IMR-90 (cell line): ENCODE results near the gene CPB2. TPM values are rescaled to one million over a fixed set of nuclear protein-coding genes. Genes with fewer than 3 reads are reported as not detected.

ENCODE experiments used
- polyA plus RNA-seq, 3 experiments: library from polyadenylated mRNA; depleted of rRNA; stranded (reverse); fragments of >200 nt; gene quantifications; 2 replicates each; pipeline ENCODE4 v1.2.3, GENCODE V29; 2012; ENCODE audit warnings: low replicate concordance in 1 of 3
- total RNA-seq: library from RNA; depleted of rRNA; stranded (reverse); fragments of >200 nt; gene quantifications from 2 replicates; pipeline ENCODE4 v1.2.3, GENCODE V29; 2012
- TF ChIP-seq, protein P1 (sequence below): conservative IDR thresholded peaks from 2 replicates; pipeline ENCODE4 v1.5.1; 2012; ENCODE audit warnings: mild to moderate bottlenecking, low read depth, low read length, improper control_type of control experiment

CPB2 gene
- total and polyA plus RNA-seq, 2 of the 4 experiments (the other 2 are of a cell fraction), result not detected

DNA sequence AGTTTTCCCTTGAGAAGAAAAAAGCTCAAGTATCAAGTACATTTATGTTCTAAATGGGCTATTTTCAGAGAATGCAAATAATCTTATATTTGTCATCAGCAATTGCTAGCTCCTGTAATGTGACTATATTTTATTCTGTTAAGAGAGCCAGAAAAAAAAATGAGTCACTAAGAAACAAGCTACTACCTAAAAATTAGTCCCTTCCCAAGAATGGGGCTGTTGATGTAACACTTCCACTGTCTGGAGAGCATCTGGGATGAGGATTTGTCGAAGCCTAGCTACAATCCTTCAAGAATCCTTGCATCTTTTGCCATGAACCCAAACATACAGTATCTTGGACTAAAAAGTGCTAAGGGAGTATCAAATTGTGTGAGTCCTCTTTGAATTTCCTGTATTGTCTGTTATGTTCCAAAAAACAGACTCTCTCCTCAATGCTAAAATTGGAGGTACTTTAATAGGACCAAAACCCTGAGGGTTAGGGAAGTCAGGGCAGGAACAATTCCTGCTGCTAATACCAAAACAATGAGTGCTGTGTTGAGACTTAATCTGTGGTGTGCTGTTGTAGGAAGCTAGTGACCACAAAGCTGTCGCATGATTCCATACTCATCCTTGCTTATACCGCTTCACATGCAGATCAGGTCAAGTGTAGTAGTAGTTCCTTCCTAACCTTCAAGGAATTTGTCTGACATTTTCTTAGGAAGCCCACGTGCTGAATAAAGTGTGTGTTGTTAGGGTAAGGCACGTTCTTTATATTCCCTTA is 47.4 kb downstream of the CPB2 start (continued):
- TF ChIP-seq, protein P1, sequence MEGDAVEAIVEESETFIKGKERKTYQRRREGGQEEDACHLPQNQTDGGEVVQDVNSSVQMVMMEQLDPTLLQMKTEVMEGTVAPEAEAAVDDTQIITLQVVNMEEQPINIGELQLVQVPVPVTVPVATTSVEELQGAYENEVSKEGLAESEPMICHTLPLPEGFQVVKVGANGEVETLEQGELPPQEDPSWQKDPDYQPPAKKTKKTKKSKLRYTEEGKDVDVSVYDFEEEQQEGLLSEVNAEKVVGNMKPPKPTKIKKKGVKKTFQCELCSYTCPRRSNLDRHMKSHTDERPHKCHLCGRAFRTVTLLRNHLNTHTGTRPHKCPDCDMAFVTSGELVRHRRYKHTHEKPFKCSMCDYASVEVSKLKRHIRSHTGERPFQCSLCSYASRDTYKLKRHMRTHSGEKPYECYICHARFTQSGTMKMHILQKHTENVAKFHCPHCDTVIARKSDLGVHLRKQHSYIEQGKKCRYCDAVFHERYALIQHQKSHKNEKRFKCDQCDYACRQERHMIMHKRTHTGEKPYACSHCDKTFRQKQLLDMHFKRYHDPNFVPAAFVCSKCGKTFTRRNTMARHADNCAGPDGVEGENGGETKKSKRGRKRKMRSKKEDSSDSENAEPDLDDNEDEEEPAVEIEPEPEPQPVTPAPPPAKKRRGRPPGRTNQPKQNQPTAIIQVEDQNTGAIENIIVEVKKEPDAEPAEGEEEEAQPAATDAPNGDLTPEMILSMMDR, result no peak
